Middle frontal gyrus (tissue), 1 donor: ENCODE measurements around the gene CDRT4.
A peak's percentile ranks its signal among the peaks of the same experiment; 100 is the strongest.
"Not testable (repeated sequence)": the region's sequence is repeated elsewhere in the genome, so short reads cannot be mapped to it uniquely, and the experiment has no call there.

Experiments used
- DNase-seq: peaks from one replicate; pipeline ENCODE4 v3.0.0-alpha.2; 2015; ENCODE audit warnings: low spot score; ENCODE audit errors: extremely low spot score

The CDRT4 gene

GRCh38 chr17:15457723-15458094 lies 9.7 kb downstream of the CDRT4 start:
- no peak for DNase-seq

- peak; percentile 52 for DNase-seq
Observed at GRCh38 chr17:15456972-15457722, 10.3 kb downstream of the CDRT4 start.

- no peak for DNase-seq
Observed at GRCh38 chr17:15456496-15456895, 10.9 kb downstream of the CDRT4 start.

- no peak for DNase-seq
Observed at GRCh38 chr17:15454346-15454745, 13.1 kb downstream of the CDRT4 start.

- DNase-seq, result no peak
Observed at GRCh38 chr17:15453782-15454181, 13.6 kb downstream of the CDRT4 start.

- no peak for DNase-seq
Observed at GRCh38 chr17:15453246-15453645, 14.2 kb downstream of the CDRT4 start.

- no peak for DNase-seq
Observed at GRCh38 chr17:15452746-15453145, 14.7 kb downstream of the CDRT4 start.

GRCh38 chr17:15451680-15452079 lies 15.7 kb downstream of the CDRT4 start:
- DNase-seq, result no peak

- DNase-seq, result no peak
Observed at GRCh38 chr17:15448580-15448956, 18.9 kb downstream of the CDRT4 start.

GRCh38 chr17:15447928-15448579 lies 19.4 kb downstream of the CDRT4 start:
- DNase-seq, result no peak

- DNase-seq, result no peak
Observed at GRCh38 chr17:15446036-15446435, 21.4 kb downstream of the CDRT4 start.

GRCh38 chr17:15444805-15445204 lies 22.6 kb downstream of the CDRT4 start:
- DNase-seq, result no peak

GRCh38 chr17:15442311-15443180 lies 24.9 kb downstream of the CDRT4 start:
- peak; percentile 15 for DNase-seq

GRCh38 chr17:15441315-15441714 lies 26.1 kb downstream of the CDRT4 start:
- no peak for DNase-seq

- DNase-seq, result no peak
Observed at GRCh38 chr17:15440347-15440746, 27.1 kb downstream of the CDRT4 start.

- not testable (repeated sequence) for DNase-seq
Observed at GRCh38 chr17:15439205-15439985, 28.0 kb downstream of the CDRT4 start.

- no peak for DNase-seq
Observed at GRCh38 chr17:15438491-15439105, 28.8 kb downstream of the CDRT4 start.

GRCh38 chr17:15437303-15437635 lies 30.2 kb downstream of the CDRT4 start:
- no peak for DNase-seq

GRCh38 chr17:15436473-15437302 lies 30.7 kb downstream of the CDRT4 start:
- DNase-seq, result no peak

GRCh38 chr17:15434956-15435355 lies 32.5 kb downstream of the CDRT4 start:
- DNase-seq, result no peak
